DMS114 treated with DMSO at 0.1 percent for 48 hours (cell line): ENCODE results near the gene VTA1.
"Not testable (repeated sequence)": the region's sequence is repeated elsewhere in the genome, so short reads cannot be mapped to it uniquely, and the experiment has no call there.

Source experiments
- DNase-seq: peaks from one replicate; lab custom pipeline; 2025; ENCODE audit not compliant: unreplicated experiment; lab: John Stamatoyannopoulos, UW

VTA1 gene

DNA sequence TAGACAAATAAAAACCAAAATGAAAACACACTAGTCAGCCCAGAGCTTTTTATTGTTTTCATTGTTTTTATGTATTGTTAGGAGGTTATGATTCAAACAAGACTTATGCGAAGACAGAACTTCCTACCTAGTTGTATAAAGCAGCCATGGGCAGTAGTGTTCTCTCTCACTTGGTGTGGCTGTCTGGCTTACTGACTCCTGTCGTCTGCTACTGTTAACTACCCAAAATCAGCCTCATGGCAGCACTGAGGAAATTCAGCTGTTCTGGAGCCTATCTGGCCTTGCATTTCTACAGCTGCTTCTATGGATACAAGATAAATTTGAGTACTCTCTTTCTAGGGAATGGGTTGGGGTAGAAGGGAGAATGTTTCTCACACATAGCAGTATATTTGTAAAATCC is 20.4 kb downstream of the VTA1 start:
- no peak for DNase-seq

DNA sequence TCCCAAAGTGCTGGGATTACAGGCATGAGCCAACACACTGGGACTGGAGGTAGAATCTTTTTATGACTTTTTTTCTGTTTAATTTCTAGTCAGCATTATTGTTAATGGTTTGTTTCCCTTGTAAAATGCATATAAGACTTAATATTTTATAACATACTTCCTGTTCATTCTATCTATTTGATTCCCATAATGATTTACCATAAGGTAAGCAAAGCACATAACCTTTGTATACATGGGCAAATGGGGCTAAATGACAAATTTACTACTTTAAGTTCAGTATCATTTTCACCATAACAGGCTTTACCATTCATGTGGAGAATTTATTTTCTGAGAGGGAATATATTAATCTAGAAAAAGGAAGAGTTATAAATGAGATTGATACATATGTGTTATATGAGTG is 24.3 kb downstream of the VTA1 start:
- no peak for DNase-seq

DNA sequence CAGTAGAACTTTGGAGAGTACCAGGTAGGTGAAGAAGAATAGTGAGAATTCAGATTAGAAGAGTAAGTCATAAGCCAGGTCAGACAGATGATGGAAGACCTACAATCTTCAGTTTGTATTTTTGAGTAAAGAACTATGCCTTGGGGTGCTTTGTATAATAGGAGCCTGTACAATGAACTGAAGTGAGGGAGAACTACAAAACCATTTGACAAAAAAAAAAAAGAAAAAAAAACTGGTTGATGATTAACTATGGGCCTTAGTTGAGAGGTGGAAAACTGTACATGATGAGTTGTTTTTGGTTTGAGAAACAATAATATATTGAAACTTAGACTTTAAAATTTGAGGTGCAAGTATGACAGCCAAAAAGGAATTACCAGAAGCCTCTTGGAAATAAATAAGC is 25.7 kb downstream of the VTA1 start:
- no peak for DNase-seq

DNA sequence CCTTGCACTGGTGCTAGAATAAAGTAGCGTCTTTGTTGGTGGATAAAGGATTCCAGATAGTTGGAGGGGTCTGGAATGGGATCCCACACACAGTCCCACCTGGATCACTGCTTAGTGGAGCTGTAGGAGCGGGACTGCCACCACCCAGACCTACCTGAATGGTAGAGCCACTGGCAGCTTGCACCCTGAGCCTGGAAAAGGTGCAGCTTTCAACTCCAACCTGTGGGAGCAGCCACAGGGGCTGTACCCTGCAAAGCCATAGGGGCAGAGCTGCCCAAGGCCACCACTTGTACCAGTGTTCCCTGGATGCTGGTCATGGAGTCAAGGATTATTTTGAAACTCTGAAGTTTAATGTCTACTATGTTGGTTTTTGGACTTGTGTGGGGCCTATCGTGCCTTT is 26.9 kb downstream of the VTA1 start:
- DNase-seq, result no peak

DNA sequence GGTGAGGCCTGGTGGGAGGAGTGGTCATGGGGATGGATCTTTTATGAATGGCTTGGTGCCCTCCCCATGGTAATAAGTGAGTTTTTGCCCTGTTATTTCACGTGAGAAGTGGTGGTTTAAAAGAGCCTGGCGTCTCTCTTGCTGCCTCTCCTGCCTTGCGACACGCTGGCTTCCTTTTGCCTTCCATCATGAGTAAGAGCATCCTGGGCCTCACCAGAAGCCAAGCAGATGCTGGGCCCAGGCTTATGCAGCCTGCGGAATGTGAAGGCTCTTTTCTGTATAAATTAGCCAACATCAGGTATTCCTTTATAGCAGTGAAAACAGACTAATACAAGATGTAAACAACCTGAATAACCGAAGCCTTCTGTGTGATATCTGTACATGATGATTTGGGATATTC is 27.6 kb downstream of the VTA1 start:
- no peak for DNase-seq

DNA sequence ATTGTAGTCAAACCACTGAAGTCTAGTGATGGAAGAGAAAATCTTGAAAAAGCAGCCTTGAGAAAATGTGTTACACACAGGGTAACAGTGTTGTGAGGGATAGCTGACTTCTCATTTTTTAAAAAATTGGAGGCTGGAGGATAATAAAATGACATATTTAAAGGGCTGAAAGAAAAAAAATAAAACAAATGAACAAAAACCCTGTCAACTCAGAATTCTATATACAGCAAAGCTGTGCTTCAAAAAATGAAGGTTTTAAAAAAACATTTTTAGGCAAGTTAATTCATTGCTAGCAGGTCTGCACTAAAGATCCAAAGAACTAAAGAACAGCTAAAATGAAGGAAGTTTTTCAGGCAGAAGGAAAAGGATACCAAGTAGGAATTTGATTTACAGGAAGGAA is 31.1 kb downstream of the VTA1 start:
- DNase-seq, result no peak

DNA sequence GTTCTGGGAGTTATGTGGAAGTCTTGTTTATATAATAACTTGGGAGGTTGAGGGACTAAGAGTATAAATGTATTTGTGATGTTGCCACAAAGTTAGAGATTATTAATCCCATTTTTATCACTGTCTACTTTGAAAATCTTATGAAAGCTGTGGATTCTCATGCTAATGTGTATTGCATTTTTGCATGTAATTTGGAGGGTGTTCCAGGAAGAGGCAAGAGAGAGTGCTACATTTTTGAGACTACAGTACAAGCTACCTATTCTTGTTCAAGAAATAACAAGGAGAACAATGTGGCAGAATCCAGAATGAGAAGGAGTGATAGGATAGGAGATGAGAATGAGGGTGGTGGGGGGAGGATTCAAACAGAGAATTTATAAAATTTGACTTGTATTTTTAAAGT is 34.9 kb downstream of the VTA1 start:
- DNase-seq, result no peak

DNA sequence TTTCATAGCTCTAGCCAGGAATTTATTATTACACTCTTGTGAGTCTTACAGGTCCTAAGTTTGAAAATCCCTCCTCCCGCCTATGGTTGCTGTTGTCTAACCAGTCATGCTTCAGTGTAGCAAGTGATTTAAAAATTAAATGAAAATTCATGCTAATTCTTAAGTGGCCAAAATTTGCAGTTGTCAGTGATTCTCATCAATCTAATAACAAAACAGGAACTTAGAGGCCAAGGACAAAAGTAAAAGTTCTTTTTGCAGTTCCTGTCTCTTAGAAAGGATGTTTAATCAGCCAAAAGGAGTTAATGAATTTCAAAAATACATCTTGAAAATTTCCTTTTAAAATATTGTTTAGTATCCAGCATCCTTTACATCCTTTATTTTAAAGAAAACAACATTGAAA is 36.3 kb downstream of the VTA1 start:
- no peak for DNase-seq

DNA sequence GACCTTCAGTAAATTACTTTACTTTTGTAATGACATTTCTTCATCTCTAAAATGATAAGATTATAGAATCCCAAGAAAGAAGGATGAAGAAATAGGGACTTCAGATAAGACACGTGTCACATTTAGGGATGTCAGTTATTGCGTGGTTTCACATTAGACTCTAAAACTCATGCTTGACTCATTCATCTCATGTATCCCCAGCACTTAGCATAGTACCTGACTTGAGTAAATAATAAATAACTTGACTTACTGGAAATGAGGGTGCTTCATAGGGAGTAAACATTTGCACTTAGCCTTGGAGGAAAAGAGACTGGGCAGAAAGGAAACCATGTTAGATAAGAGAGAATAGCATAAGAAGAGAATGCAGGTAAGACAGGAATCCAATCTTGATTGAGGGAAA is 37.2 kb downstream of the VTA1 start:
- DNase-seq, result no peak

DNA sequence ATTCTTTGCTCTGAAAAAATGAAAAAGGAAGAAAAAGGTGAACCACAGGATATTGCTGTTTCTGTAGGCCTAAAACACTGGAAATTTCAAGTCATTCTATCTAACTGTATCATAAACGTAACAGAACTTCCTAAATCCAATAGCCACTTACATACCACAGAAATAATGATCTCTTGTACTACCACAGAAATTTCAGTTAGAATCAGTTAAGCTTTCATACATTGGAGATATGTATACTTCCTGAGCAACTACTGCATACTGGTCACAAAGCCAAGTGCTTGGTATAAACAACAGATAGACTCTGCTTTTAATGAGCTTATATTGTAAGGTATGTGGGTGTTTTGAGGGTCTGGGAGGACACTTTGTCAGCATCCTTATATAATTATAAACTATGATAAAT is 38.6 kb downstream of the VTA1 start:
- DNase-seq, result no peak

DNA sequence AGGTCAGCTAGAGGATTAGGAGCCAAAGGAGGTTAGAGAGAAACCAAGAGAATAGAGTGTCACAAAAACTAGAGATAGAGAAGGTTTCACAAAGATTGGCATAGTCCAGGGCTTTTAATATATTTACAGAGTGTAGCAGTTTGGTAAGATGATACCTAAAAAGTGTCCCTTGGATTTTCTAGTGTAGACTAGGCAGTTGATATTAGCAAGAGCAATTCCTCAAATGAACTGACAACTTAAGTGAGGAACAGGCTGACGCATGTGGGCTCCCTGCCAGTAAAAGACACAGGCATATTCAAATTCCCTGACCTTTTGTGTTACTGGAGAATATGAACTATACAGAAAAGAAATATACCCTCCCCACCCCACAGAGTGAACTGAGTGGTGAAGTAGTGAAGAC is 40.1 kb downstream of the VTA1 start:
- DNase-seq, result no peak

DNA sequence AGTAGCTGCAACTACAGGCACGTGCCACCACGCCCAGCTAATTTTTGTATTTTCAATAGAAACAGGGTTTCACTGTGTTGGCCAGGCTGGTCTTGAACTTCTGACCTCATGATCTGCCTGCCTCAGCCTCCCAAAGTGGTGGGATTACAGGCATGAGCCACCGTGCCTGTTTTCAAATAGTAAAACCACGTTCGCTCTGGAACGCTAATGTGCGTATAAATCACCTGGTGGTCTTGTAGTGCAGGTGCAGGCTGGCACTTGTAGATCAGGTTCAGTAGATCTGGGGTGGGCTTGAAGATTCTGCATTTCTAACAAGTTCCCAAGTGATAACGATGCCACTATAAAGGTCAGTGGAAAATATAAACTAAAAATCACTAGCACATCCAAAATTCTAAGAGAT is 41.3 kb downstream of the VTA1 start:
- not testable (repeated sequence) for DNase-seq

DNA sequence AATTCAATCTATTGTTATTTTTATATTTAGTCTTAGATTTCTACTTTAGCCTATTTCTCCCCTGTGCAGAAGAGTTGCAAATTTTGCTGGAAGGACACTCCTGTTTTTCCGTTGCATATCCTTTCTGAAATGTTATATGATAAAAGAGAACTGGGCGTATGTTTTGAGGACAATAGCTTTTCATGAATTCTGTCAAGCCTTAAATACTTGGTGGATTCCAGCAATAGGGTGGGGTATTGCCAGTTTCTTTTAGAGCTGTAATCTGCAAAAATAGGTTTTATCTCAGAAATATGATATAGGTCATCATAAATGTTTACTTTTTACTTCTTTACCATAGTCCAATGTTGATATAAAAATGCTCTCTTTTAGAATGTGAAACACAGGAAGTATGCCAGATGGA is 42.0 kb downstream of the VTA1 start:
- DNase-seq, result no peak

DNA sequence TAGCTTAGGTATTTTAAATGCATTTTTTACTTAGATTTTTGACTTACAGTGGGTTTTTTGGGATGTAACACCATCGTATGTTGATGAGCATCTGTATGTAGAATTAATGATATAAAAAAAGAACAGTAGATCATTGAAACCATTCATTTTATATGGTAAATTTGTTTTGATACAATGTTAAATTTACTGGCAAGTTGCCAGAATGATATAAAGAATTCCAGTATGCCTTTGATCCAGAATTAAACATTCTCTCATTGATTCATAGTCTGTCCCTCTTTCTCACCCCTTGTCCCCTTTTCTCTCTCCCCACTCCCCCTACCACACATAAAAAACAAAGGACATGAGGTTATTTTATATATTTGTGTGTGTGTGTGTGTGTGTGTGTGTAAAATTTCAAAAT is 45.3 kb downstream of the VTA1 start:
- DNase-seq, result no peak

DNA sequence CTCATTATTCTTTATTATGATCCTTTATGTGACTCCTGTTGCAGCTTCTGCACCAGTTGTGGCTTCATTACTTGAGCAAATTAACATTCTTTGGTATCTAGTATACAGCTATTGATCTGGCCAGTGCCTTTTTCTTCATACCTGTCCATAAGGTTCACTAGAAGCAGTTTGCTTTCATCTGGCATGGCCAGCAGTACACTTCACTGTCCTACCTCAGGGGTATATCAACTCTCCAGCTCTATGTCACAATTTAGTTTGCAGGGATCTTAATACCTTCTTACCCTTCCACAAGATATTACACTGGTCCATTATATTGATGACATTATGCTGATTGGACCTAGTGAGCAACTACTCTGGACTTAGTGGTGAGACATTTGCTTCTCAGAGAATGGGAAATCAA is 46.6 kb downstream of the VTA1 start:
- no peak for DNase-seq

DNA sequence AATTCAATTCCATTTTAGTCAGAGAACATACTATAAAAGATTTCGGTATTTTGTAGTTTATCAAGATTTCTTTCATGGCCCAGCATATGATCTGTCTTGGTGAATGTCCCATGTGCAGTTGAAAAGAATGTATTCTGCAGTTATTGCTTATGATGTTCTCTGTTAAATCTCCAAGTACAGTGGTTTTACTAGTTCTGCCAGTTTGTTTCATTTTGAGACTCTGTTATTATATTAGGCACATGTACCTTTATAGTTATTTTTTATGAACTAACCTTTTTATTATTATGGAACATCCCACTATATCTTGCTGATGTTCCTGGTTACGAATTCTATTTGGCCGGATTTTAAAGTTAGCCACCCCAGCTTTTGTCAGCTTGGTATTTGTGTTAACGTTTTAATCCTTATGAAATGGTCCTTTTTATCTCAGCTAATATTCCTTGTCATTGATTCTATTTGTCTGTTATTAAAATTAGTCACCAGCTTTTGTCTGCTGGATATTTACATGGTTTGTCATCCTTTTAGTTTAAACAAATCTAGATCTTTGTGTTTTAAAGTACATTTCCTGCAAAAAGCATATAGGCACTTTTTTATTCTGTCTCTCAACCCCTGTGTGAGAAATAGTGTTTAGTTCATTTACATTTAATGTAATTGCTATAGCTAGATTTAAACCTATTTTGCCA is 48.9 kb downstream of the VTA1 start:
- no peak for DNase-seq

DNA sequence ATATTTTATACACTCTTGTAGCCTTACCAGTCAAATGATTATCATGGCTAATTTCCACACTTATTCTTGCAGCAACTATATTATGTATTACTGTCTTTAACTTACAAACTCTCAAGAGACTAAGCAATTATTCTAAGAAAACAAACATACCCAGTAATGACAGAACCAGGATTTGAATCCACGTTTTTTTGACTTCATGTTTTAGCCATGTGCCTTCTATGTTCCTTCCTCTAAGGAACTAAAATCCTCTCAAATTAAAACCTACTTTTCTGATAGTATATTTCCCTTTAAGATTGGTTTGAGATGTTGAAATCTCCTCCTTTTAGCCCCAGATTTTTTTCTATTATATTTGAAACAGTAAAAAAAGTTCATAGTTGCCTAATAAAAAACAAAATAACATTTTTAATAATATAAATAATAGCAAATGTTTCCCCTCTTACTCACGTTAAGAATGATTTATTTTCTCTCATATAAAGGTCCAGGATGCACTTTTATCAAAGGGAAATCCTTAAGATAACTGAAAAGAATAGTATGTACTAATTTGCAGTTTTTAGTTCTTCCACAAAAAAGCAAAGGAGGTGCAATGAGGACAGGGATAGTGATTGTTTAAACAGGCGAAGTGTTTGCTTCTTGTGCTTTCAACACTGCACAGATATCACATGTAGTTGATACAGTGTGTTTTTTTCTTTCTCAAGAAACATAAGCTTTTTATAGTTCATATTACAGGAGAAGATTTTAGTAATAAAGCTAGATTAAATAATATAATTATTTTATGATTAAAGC is 54.0 kb downstream of the VTA1 start:
- no peak for DNase-seq

DNA sequence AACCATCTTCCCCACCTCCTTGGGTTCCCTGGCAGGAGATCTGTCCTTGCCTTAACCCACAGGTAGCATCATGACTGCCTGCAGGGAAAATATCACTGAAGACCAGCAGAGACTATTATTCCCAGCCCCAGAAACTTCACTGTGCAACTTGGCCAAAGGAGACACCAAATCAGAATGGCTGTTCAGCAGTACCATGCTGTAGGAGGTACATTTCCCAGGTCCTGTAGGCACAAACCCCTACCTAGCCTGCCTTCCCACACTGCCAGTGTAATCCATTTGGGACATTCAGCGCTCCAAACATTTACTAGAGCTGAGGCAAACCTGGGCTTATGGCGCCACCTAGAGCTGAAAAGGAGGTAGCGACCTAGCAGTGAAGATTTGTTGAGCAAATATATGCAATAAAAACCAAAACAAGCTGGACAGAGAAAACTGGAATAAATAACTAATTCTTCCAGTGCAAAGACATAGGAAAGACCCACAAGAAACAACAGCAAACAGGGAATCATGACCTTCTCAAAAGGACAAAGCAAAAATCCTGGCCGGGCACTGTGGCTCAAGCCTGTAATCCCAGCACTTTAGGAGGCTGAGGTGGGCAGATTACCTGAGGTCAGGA is 60.3 kb downstream of the VTA1 start:
- no peak for DNase-seq

DNA sequence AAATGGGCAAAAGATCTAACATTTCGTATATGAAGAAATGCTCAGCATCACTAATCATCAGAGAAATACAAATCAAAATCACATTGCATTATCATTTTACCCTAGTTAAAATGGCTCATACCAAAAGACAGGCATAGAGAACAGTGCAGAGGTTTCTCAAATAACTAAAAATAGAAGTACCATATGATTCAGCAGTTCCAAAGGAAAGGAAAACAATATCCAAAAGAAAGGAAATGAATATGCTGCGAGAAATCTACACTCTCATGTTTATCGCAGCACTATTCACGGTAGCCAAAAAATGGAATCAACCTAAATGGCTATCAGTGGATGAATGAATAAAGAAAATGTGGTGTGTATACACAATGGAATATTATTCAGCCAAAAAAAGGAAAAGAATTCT is 63.5 kb downstream of the VTA1 start:
- no peak for DNase-seq

DNA sequence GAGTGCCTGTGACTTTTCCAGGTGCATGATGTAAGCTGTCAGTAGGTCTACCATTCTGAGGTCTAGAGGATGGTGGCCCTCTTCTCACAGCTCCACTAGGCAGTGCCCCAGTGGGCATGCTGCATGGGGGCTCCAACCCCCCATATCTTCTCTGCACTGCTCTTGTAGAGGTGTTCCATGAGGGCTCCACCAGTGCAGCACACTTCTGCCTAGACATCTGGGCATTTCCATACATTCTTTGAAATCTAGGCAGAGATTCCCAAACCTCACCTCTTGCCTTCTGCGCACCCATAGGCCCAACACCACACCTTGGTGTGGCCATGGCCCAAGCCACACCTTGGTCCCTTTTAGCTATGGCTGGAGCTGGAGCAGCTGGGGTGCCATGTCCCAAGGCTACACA is 66.3 kb downstream of the VTA1 start:
- DNase-seq, result no peak

DNA sequence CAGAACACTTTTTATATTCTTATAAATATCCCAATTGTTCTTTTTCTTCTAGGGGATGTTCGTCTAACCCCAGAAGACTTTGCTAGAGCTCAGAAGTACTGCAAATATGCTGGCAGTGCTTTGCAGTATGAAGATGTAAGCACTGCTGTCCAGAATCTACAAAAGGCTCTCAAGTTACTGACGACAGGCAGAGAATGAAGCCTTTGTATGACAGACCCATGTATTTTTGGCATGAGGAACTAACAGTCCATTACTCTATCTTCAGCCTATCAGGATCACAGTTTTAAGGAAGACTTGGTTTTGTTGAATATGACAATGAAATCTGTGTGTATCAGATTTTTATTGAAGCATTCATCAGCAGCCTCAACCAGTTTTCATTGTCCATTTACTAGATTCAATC is 71.4 kb downstream of the VTA1 start:
- no peak for DNase-seq

DNA sequence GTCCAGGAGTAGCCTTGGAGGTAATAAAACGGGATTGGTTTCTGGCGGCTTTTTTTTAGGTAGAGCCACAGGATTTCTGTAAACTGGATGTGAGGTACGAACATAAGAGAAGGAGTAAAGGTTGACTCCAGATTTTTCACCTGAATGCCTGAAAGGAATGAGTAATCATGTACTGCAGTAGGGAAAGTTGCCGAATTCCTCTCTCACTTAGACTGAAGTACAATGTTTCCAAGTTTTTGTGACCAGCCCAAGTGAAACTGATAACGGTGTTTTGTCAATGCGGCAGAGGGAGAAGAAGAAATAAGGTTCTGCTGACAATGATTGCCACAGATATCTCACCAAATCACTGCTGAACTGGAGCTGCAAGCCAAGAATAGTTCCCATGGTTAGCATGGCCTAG is 75.0 kb downstream of the VTA1 start:
- no peak for DNase-seq

DNA sequence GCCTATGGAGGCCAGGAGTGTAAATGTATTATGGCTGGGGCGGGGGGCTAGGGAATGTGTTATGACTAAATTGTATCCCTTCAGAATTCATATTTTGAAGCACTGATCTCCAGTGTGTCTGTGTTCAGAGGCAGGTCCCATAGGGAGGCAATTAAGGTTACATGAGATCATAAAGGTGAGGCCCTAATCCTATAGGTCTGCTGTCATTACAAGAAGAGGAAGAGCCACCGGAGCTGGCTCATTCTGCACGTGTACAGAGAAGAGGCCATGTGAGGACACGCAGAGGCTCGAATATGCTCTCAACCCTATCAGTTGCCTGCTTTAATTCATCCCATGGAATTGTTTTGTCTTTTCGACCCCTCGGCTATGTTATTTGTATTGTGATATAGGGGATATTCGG is 76.9 kb downstream of the VTA1 start:
- DNase-seq, result no peak
